KBM-7 (cell line): ENCODE results near the gene OCA2.

Experiments
- DNase-seq: peaks from one replicate; pipeline ENCODE4 v3.0.0-alpha.2; 2015
- in situ Hi-C: fragments of 300-500 bp; cut with MboI; formaldehyde crosslinking; loops from 2 replicates; pipeline ENCODE4 v1.14.3; 2020; ENCODE audit warnings: low sequenced_read_pairs, low pct_unique_long_range_greater_than_20kb, mixed read lengths

Gene OCA2

GRCh38 chr15:27846722-27847395 is 252.3 kb downstream of the OCA2 start:
- in situ Hi-C loops, result no loop called here
- no peak for DNase-seq

GRCh38 chr15:27845535-27846369 is 253.4 kb downstream of the OCA2 start:
- in situ Hi-C loops, result no loop called here
- DNase-seq, result no peak

GRCh38 chr15:27844018-27844666 is 255.0 kb downstream of the OCA2 start:
- in situ Hi-C loops, result no loop called here
- no peak for DNase-seq

DNA sequence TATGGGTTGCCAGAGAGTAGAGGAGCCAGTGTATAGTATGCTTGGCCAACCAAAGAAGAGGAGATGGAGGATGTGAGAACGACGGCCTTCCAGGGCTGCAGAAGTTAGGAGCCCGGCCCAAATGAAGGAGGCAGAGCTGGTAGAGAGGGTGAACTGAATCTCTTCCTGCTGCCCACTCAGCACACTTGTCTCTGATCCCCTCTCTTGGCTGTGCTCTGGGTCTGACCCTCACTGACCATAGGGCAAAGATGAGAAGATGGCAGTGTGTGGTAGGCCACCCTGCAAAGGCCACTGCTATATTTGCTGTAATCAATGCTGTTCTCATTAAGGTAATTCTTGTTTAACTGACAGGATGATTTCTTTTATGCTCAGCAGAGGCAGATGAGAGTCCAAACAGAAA is 256.0 kb downstream of the OCA2 start:
- DNase-seq, result no peak
- in situ Hi-C loops, result no loop called here

GRCh38 chr15:27842526-27842925 is 256.6 kb downstream of the OCA2 start:
- in situ Hi-C loops, result no loop called here
- DNase-seq, result no peak

- DNase-seq, result no peak
- in situ Hi-C loops, result no loop called here
These were observed 263.7 kb downstream of the OCA2 start for GRCh38 chr15:27835233-27835939.

DNA sequence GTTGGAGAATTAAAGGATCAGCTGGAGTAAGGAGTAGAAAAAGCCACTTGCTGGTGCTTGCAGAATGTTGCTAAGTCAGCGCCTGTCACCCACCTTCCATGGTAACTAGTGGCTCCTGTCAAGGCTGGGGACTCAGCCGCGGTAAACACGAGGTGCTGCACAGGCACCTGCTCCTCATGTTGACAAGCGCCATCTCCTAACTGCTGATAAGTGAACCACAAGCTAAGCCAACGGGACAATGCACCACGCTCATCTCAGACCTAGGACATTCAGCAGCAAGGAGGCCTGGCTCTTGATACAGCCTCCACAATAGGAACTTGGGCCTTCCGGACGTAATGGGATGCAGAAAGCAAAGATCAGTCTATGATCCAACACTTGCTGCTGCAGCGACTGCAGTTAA is 264.4 kb downstream of the OCA2 start:
- DNase-seq, result no peak
- in situ Hi-C loops, result no loop called here

- in situ Hi-C loops, result no loop called here
- DNase-seq, result no peak
These were observed 265.1 kb downstream of the OCA2 start for GRCh38 chr15:27833974-27834373.

DNA sequence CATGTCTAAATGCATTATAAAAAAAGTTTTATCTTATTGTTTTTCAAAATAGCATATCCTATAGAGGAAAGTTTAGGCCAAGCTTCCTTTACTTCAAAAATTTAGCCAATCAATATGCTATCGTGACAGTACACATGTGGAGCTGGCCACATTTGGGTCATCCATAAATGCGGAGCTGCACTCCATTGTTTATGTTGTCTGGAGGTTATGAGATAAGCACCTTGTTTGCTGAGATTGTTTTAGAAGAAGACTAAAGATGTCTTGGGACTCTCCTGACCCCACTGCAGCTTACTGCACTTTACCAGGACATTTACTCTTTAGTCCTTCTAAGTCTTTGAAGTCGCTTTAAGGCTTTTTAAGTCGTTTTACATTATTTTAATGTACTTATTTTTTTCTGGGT is 265.9 kb downstream of the OCA2 start:
- no peak for DNase-seq
- in situ Hi-C loops, result no loop called here

- in situ Hi-C loops, result no loop called here
- DNase-seq, result no peak
These were observed 266.9 kb downstream of the OCA2 start for GRCh38 chr15:27832237-27832596.

DNA sequence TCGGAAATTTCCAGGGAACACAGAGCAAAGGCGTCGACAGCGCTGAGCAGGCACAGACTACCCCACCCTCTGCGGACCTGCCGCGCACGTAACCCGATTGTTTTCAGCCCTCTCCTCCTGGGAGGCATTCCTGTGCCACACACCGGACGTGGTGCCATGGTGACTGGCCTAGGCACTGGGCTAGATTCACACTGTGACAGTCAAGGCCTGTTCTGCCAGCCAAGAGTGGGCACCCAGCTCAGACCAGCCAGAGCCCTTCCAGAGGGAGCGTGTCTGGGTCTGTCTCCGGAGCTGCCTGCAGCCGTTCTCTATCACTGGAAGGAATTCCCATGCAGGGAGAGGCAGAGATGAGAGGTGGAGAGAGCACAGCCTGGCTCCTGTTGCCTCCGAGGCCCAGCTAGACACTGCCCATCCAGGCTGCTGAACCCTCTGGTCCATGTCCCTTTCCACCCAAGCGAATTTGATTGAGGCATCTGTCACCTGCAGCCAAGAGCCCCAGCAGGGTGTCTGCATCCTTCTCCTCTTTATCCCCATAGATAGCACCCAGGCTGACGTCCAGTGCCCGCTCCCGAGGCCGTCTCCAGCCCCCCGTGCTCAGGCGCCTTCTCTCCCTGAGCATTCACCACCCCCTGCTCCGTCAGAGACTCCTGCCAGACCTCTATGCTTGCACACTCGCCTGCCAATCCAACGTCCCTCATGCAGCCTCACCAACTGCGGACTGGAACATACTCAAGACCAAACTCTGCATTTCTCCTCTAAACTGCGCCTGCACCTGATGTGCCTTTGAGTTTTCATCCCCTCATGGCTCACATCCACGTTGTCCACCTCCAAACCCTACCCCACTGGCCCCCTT is 267.5 kb downstream of the OCA2 start:
- DNase-seq, result no peak

GRCh38 chr15:27828746-27829145 is 270.4 kb downstream of the OCA2 start:
- in situ Hi-C loops, result no loop called here
- DNase-seq, result no peak

More for the DNA sequence above, 267.5 kb downstream of the OCA2 start:
- in situ Hi-C loops, result no loop called here

GRCh38 chr15:27826902-27827714 is 272.0 kb downstream of the OCA2 start:
- in situ Hi-C loops, result no loop called here
- no peak for DNase-seq

GRCh38 chr15:27826411-27826810 is 272.7 kb downstream of the OCA2 start:
- in situ Hi-C loops, result no loop called here
- no peak for DNase-seq

- in situ Hi-C loops, result no loop called here
- no peak for DNase-seq
These were observed 274.2 kb downstream of the OCA2 start for GRCh38 chr15:27824841-27825422.

- in situ Hi-C loops, result no loop called here
- DNase-seq, result no peak
These were observed 277.8 kb downstream of the OCA2 start for GRCh38 chr15:27821273-27821672.

DNA sequence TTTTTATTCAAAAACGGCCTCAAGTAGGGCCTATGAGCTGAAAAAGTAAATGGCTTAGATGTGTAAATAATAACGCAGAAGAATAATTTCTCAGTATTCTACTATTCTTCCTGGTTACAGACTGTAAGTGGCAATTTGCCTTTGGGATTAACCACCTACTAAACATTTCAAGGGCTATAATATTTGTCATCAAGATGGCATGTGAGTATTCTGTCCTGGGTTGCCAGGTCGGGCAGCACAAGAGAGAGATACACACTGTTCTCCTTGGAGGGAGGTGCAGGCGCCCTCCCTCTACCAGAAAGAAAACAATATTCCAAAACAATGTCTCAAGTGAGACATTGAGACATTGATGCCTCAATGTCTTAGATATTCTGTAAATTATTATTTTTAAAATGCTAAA is 278.4 kb downstream of the OCA2 start:
- in situ Hi-C loops, result no loop called here
- no peak for DNase-seq

- in situ Hi-C loops, result no loop called here
- DNase-seq, result peak; percentile 70
These were observed 278.9 kb downstream of the OCA2 start for GRCh38 chr15:27820232-27820631.
